ENCODE results near the gene ACAD10.

Gene ACAD10

GRCh38 chr12:111784953-111785352 is 99.1 kb downstream of the ACAD10 start:
- TF ChIP-seq POLR2AphosphoS5 (IDR thresholded peaks at IDR 0.05; ENCODE audit: low read depth, low read length), result no peak
- TF ChIP-seq TAF1 (IDR thresholded peaks at IDR 0.05; ENCODE audit: borderline replicate concordance, insufficient read depth, low read length), result no peak
- no peak for TF ChIP-seq SIN3A (IDR thresholded peaks at IDR 0.05; ENCODE audit: borderline replicate concordance, insufficient read depth, low read length)
- TF ChIP-seq REST (IDR thresholded peaks at IDR 0.05; ENCODE audit: insufficient read depth in 1 of 2, low read depth in 2 of 2, low read length in 2 of 2), result no peak
- TF ChIP-seq FOXP2 (optimal IDR thresholded peaks at IDR 0.05; ENCODE audit: borderline replicate concordance, extremely low read depth, extremely low read length, insufficient read depth), result no peak

DNA sequence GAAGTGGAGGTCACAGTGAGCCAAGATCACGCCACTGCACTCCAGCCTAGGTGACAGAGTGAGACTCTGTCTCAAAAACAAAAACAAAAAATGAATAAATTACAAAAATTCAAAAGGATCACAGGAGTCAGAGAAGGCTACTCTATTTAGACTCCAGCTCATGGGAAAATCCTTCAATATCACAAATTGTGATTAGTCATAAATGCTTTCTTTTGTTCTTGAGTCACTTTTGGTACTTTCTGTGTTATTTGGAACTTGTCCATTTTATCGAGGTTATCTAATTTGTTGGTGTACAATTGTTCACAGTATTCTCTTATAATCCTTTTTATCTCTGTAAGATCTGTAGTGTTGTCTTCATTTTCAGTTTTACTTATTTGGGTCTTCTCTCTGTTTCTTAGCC is 99.8 kb downstream of the ACAD10 start:
- TF ChIP-seq FOXP2 (optimal IDR thresholded peaks at IDR 0.05; ENCODE audit: borderline replicate concordance, extremely low read depth, extremely low read length, insufficient read depth), result no peak
- TF ChIP-seq REST (IDR thresholded peaks at IDR 0.05; ENCODE audit: insufficient read depth in 1 of 2, low read depth in 2 of 2, low read length in 2 of 2), result no peak
- no peak for TF ChIP-seq POLR2AphosphoS5 (IDR thresholded peaks at IDR 0.05; ENCODE audit: low read depth, low read length)
- no peak for TF ChIP-seq SIN3A (IDR thresholded peaks at IDR 0.05; ENCODE audit: borderline replicate concordance, insufficient read depth, low read length)
- no peak for TF ChIP-seq TAF1 (IDR thresholded peaks at IDR 0.05; ENCODE audit: borderline replicate concordance, insufficient read depth, low read length)

GRCh38 chr12:111788178-111788654 is 102.4 kb downstream of the ACAD10 start:
- no peak for TF ChIP-seq FOXP2 (optimal IDR thresholded peaks at IDR 0.05; ENCODE audit: borderline replicate concordance, extremely low read depth, extremely low read length, insufficient read depth)
- no peak for TF ChIP-seq REST (IDR thresholded peaks at IDR 0.05; ENCODE audit: insufficient read depth in 1 of 2, low read depth in 2 of 2, low read length in 2 of 2)
- no peak for TF ChIP-seq TAF1 (IDR thresholded peaks at IDR 0.05; ENCODE audit: borderline replicate concordance, insufficient read depth, low read length)
- TF ChIP-seq SIN3A (IDR thresholded peaks at IDR 0.05; ENCODE audit: borderline replicate concordance, insufficient read depth, low read length), result no peak
- TF ChIP-seq POLR2AphosphoS5 (IDR thresholded peaks at IDR 0.05; ENCODE audit: low read depth, low read length), result no peak

- no peak for TF ChIP-seq REST (IDR thresholded peaks at IDR 0.05; ENCODE audit: insufficient read depth in 1 of 2, low read depth in 2 of 2, low read length in 2 of 2)
- no peak for TF ChIP-seq TAF1 (IDR thresholded peaks at IDR 0.05; ENCODE audit: borderline replicate concordance, insufficient read depth, low read length)
- no peak for TF ChIP-seq POLR2AphosphoS5 (IDR thresholded peaks at IDR 0.05; ENCODE audit: low read depth, low read length)
- no peak for TF ChIP-seq FOXP2 (optimal IDR thresholded peaks at IDR 0.05; ENCODE audit: borderline replicate concordance, extremely low read depth, extremely low read length, insufficient read depth)
- TF ChIP-seq SIN3A (IDR thresholded peaks at IDR 0.05; ENCODE audit: borderline replicate concordance, insufficient read depth, low read length), result no peak
These were observed 103.9 kb downstream of the ACAD10 start for GRCh38 chr12:111789779-111790178.

DNA sequence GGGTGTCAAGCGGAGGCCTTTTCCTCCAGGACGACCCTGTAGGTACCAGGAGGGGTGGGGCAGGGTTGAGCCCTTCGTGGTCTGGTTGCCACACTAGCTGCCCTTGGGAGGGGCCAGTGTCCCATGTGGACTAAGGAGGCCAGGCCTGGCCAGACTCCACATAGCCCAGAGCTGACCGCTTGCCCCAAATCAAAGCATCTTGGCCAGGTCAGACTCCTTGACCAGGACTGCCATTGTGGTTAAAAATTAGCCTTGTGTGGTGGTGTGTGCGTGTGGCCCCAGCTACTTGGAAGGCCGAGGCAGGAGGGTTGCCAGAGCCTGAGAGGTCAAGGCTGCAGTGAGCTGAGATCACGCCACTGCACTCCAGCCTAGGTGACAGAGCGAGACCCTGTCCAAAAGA is 105.7 kb downstream of the ACAD10 start:
- TF ChIP-seq SIN3A (IDR thresholded peaks at IDR 0.05; ENCODE audit: borderline replicate concordance, insufficient read depth, low read length) (no peak), TAF1 (IDR thresholded peaks at IDR 0.05; ENCODE audit: borderline replicate concordance, insufficient read depth, low read length) (no peak), REST (IDR thresholded peaks at IDR 0.05; ENCODE audit: insufficient read depth in 1 of 2, low read depth in 2 of 2, low read length in 2 of 2) (no peak), FOXP2 (optimal IDR thresholded peaks at IDR 0.05; ENCODE audit: borderline replicate concordance, extremely low read depth, extremely low read length, insufficient read depth) (no peak), POLR2AphosphoS5 (IDR thresholded peaks at IDR 0.05; ENCODE audit: low read depth, low read length) (no peak)

Measured in PFSK-1 (cell line).